Measurements from ENCODE around the gene LTB. TPM values are rescaled to one million over a fixed set of nuclear protein-coding genes. Genes with fewer than 3 reads are reported as not detected.
"Not testable (repeated sequence)": the region's sequence is repeated elsewhere in the genome, so short reads cannot be mapped to it uniquely, and the experiment has no call there.

LTB gene
- total and polyA plus RNA-seq, 7 experiments from 2014 or later: 370 to 2,371 (median 728) TPM

DNA sequence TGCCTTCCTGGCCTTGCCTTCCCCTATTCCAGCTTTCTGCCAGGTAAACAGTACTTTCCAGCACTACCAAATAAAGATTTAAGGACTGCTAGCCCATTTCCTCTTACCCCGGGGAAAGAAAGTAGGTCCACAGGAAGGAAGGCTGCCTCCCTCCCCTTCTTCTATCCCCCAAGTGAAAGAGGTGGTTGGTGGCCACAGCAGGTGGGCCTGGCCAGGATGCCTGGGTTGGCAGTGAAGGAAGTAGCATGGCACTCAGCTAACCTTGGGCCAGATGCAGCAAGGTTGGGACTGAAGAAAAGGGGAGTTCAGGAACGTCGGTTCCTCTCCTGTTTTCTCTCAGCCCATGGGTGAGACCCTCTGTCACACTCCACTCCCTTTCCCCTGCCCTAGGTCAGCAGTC lies 25.9 kb downstream of the LTB start:
- H3K36me3 Mint-ChIP-seq: peaks cover 5 to 37% (median 8%) of the 10 kb centered on the region in 5 donors
- ChIA-PET CTCF (interaction anchor here (0.7 to 13.5 kb wide), 3 partner anchors 24 to 41 kb away, joined by 3 to 298 read pairs (median 57); partner anchors contain the start of genes LST1, LTB, NCR3 and TNF), POLR2A (interaction anchor here (0.6 to 53.8 kb wide), 5 partner anchors 9 to 96 kb away, joined by 3 to 3078 read pairs (median 5); partner anchors contain the start of genes AIF1, BAG6, LST1 and LTA)
- peaks cover 0 to 2% (median 0%) of the 10 kb centered on the region in 5 donors for H3K27me3 Mint-ChIP-seq
- intact Hi-C loops (cut with micrococcal nuclease): no loop called here
- peaks cover 36 to 59% (median 52%) of the 10 kb centered on the region in 7 donors for H3K4me1 Mint-ChIP-seq
- no peak for DNase-seq
- H3K4me3 Mint-ChIP-seq: no peak overlapping the region
- no peak overlapping the region for H3K4me3 ChIP-seq (ENCODE audit: low read length)
- peaks cover 43 to 50% of the 10 kb centered on the region in 2 donors for H3K4me1 ChIP-seq (ENCODE audit: control insufficient read depth in 2 of 2, insufficient read depth in 2 of 2, low read length in 2 of 2)
- H3K9me3 Mint-ChIP-seq: no peaks in the 10 kb centered on the region
- H3K27ac Mint-ChIP-seq: peak overlapping the region in 2 of 9 donors; percentile 12 to 21
- no peak overlapping the region for H3K27ac ChIP-seq (ENCODE audit: low read depth, low read length)
- H3K27me3 ChIP-seq (ENCODE audit: control insufficient read depth in 2 of 2, insufficient read depth in 2 of 2, low read length in 2 of 2): no peaks in the 10 kb centered on the region
- ATAC-seq: no peak
- no peaks in the 10 kb centered on the region for H3K9me3 ChIP-seq (ENCODE audit: control insufficient read depth in 2 of 3, low read length in 3 of 3)
- no peaks in the 10 kb centered on the region for H3K36me3 ChIP-seq (ENCODE audit: control insufficient read depth in 2 of 3, insufficient read depth in 3 of 3, low read length in 3 of 3)

DNA sequence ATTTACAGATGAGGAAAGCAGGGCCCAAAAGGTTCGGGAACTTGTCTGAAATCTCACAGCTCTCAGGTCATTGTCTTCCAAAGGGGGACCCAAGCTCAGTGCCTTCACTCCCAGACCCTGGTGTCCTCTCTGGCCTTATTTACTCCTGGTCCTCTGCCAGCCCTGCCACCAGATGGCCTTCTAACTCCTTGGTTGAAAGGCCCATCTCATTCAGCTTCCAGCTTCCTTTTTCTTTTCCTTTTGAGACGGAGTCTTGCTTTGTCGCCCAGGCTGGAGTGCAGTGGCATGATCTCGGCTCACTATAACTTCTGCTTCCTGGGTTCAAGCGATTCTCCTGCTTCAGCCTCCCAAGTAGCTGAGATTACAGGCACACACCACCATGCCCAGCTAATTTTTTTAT lies 30.9 kb downstream of the LTB start:
- not testable (repeated sequence) for H3K27me3 ChIP-seq (ENCODE audit: control insufficient read depth in 2 of 2, insufficient read depth in 2 of 2, low read length in 2 of 2); H3K27me3 Mint-ChIP-seq; H3K27ac ChIP-seq (ENCODE audit: low read depth, low read length); H3K9me3 Mint-ChIP-seq; H3K9me3 ChIP-seq (ENCODE audit: control insufficient read depth in 2 of 3, low read length in 3 of 3); H3K36me3 Mint-ChIP-seq; H3K36me3 ChIP-seq (ENCODE audit: control insufficient read depth in 2 of 3, insufficient read depth in 3 of 3, low read length in 3 of 3); H3K4me3 ChIP-seq (ENCODE audit: low read length)
- Mint-ChIP-seq H3K4me1 (peaks cover 20 to 48% (median 45%) of the 10 kb centered on the region in 7 donors), H3K27ac (peak overlapping the region in 8 of 9 donors; percentile 36 to 86 (median 66)), H3K4me3 (peak overlapping the region in 3 of 10 donors; percentile 17 to 56 (median 44))
- CTCF ChIA-PET: interaction anchor here (0.6 to 13.5 kb wide), 19 partner anchors 9 to 279 kb away, joined by 3 to 501 read pairs (median 5); partner anchors contain the start of genes BAG6, DDX39B, LST1 and LTB
- H3K4me1 ChIP-seq (ENCODE audit: control insufficient read depth in 2 of 2, insufficient read depth in 2 of 2, low read length in 2 of 2): peaks cover 20 to 24% of the 10 kb centered on the region in 2 donors
- POLR2A ChIA-PET: interaction anchor here (1.2 to 53.8 kb wide), 7 partner anchors 8 to 279 kb away, joined by 5 to 3078 read pairs (median 7); partner anchors contain the start of genes ABHD16A, AIF1, BAG6 and DDX39B
- DNase-seq: peak in 8 of 9 donors; percentile 52 to 71 (median 60)
- ATAC-seq: peak; percentile 44
- intact Hi-C loops (cut with micrococcal nuclease): loop anchor here (1.0 kb wide), 3 partner anchors 21 to 47 kb away; partner anchors contain the start of gene LTA (in 1 of the 2)

- peaks cover 16 to 21% of the 10 kb centered on the region in 2 donors for H3K4me1 ChIP-seq (ENCODE audit: control insufficient read depth in 2 of 2, insufficient read depth in 2 of 2, low read length in 2 of 2)
- H3K4me3 ChIP-seq (ENCODE audit: low read length): no peak overlapping the region
- DNase-seq (no peak), ATAC-seq (no peak)
- no peaks in the 10 kb centered on the region for H3K9me3 ChIP-seq (ENCODE audit: control insufficient read depth in 2 of 3, low read length in 3 of 3)
- ChIA-PET CTCF (interaction anchor here (0.5 to 13.5 kb wide), 6 partner anchors 21 to 282 kb away, joined by 3 to 501 read pairs (median 6); partner anchors contain the start of genes LST1, LTB, NCR3 and TNF), POLR2A (interaction anchor here (0.8 to 53.8 kb wide), 6 partner anchors 9 to 278 kb away, joined by 3 to 3078 read pairs (median 3); partner anchors contain the start of genes AIF1, LST1, LTA and LTB)
- H3K36me3 ChIP-seq (ENCODE audit: control insufficient read depth in 2 of 3, insufficient read depth in 3 of 3, low read length in 3 of 3): no peaks in the 10 kb centered on the region
- H3K27me3 Mint-ChIP-seq: no peaks in the 10 kb centered on the region
- peak overlapping the region; percentile 89 for H3K27ac ChIP-seq (ENCODE audit: low read depth, low read length)
- peaks cover 0 to 1% (median 0%) of the 10 kb centered on the region in 11 donors for H3K9me3 Mint-ChIP-seq
- intact Hi-C loops (cut with micrococcal nuclease): loop anchor here in 1 of 2 donors (10.0 kb wide), 1 partner anchor 156 kb away; the partner anchor contains the start of genes ABHD16A and LY6G6F
- peak overlapping the region; percentile 25 to 97 (median 78) for H3K27ac Mint-ChIP-seq
- no peaks in the 10 kb centered on the region for H3K27me3 ChIP-seq (ENCODE audit: control insufficient read depth in 2 of 2, insufficient read depth in 2 of 2, low read length in 2 of 2)
- peak overlapping the region in 5 of 10 donors; percentile 19 to 95 (median 81) for H3K4me3 Mint-ChIP-seq
- H3K4me1 Mint-ChIP-seq: peaks cover 22 to 45% (median 39%) of the 10 kb centered on the region in 7 donors
- peaks cover 0 to 6% (median 0%) of the 10 kb centered on the region in 5 donors for H3K36me3 Mint-ChIP-seq
Measured at GRCh38 chr6:31548544-31548873, 33.7 kb downstream of the LTB start.

DNA sequence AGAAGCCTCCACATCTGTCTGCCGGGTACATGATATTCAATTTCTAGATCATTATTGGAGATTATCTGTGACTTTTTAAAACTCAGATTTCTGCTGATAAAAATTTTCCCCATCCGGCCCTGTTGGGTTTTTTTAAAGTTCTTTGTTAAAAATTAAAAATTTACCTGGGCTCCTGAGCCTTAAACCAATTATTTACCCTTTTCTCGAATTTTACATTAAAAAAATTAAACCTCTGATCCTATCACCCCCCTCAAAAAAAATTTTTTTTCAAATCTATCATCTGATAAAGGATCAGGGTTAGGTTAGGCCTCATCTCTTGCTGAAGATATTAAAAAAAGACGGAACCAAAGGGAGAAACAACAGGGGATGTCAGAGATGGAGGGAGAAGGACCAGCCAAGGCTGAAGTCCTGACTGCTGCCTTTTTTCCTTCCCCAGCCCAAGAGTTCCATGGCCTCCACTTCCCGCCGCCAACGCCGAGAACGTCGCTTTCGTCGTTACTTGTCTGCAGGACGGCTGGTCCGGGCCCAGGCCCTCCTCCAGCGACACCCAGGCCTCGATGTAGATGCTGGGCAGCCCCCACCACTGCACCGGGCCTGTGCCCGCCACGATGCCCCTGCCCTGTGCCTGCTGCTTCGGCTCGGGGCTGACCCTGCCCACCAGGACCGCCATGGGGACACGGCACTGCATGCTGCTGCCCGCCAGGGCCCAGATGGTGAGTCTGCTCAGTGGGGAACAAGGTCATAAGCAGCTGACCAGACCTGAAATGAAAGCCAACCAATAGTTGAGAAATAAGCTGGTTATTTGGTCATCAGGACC lies 34.3 kb downstream of the LTB start:
- POLR2A ChIA-PET: interaction anchor here (0.6 to 53.8 kb wide), 10 partner anchors 9 to 1424 kb away, joined by 3 to 3078 read pairs (median 4); partner anchors contain the start of genes AIF1, LSM2, LST1 and LTA
- ATAC-seq (no peak), DNase-seq (no peak)
- Histone ChIP-seq H3K4me1 (ENCODE audit: control insufficient read depth in 2 of 2, insufficient read depth in 2 of 2, low read length in 2 of 2) (peaks cover 16 to 25% of the 10 kb centered on the region in 2 donors), H3K36me3 (ENCODE audit: control insufficient read depth in 2 of 3, insufficient read depth in 3 of 3, low read length in 3 of 3) (no peaks in the 10 kb centered on the region), H3K27ac (ENCODE audit: low read depth, low read length) (peak overlapping the region; percentile 89), H3K9me3 (ENCODE audit: control insufficient read depth in 2 of 3, low read length in 3 of 3) (no peaks in the 10 kb centered on the region), H3K27me3 (ENCODE audit: control insufficient read depth in 2 of 2, insufficient read depth in 2 of 2, low read length in 2 of 2) (no peaks in the 10 kb centered on the region), H3K4me3 (ENCODE audit: low read length) (peak overlapping the region; percentile 68)
- H3K4me1 Mint-ChIP-seq: peaks cover 22 to 49% (median 43%) of the 10 kb centered on the region in 7 donors
- no peaks in the 10 kb centered on the region for H3K27me3 Mint-ChIP-seq
- peak overlapping the region; percentile 78 to 98 (median 95) for H3K27ac Mint-ChIP-seq
- peaks cover 0 to 5% (median 0%) of the 10 kb centered on the region in 5 donors for H3K36me3 Mint-ChIP-seq
- peaks cover 0 to 1% (median 0%) of the 10 kb centered on the region in 11 donors for H3K9me3 Mint-ChIP-seq
- H3K4me3 Mint-ChIP-seq: peak overlapping the region; percentile 81 to 97 (median 91)
- intact Hi-C loops (cut with micrococcal nuclease): loop anchor here (1.0 to 10.0 kb wide), 12 partner anchors 24 to 411 kb away; partner anchors contain the start of genes BAG6 (in 2 of the 2), PRRC2A (in 2 of the 2), ABHD16A (in 1 of the 2) and EHMT2 (in 1 of the 2)
- CTCF ChIA-PET: interaction anchor here (1.0 to 13.5 kb wide), 6 partner anchors 12 to 282 kb away, joined by 3 to 501 read pairs (median 6); partner anchors contain the start of genes LST1, LTB, NCR3 and TNF

DNA sequence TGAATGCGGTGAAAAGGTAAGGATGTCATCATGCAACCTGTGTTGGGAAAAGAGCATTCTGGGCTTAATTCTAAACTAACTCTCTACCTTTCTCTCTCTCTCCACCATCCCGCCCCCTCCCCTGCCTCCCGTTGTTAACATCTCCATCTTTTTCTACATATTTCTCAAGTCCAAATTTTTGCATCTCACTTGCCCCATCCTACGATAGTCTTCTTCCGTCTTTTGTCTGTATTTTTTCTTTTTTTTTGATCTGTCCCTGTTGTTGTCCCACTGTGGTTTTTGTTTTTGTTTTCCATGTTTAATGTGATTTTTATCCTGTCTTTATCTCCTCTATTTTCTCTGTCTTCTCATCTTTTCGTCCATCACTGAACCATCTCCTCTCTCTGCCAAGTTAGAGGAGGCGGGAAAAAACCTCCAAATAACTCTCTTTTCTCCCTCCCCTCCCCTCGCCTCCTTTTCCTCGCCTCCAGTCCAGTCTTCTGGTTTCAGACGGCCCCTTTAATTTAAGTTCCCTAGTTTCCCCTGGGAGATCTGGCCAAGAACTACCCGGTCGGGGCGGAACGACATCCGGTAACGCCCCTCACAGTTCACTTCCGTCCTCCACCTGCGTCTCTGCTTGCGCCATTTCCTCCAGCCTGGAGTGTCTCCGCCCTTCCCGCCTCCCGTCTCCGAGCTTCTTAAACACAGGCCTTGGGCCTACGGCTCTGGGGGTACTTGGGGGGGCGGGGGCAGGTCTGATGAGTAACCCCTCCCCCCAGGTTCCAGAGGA lies 35.1 kb downstream of the LTB start, which contains the start of gene NFKBIL1:
Gene NFKBIL1 (plus strand): TSS at position 651 of the 769 bp plus-strand sequence. CDS start 87 bp downstream, at position 738.
- H3K27ac Mint-ChIP-seq: peak within 1 kb of the TSS; percentile 78 to 98 (median 95)
- peaks cover 22 to 57% (median 48%) of the 10 kb centered on the region in 7 donors for H3K4me1 Mint-ChIP-seq
- Histone ChIP-seq H3K4me3 (ENCODE audit: low read length) (peak within 1 kb of the TSS; percentile 68), H3K36me3 (ENCODE audit: control insufficient read depth in 2 of 3, insufficient read depth in 3 of 3, low read length in 3 of 3) (no peaks in the 10 kb centered on the region), H3K9me3 (ENCODE audit: control insufficient read depth in 2 of 3, low read length in 3 of 3) (no peaks in the 10 kb centered on the region), H3K27me3 (ENCODE audit: control insufficient read depth in 2 of 2, insufficient read depth in 2 of 2, low read length in 2 of 2) (no peaks in the 10 kb centered on the region), H3K4me1 (ENCODE audit: control insufficient read depth in 2 of 2, insufficient read depth in 2 of 2, low read length in 2 of 2) (peaks cover 22 to 31% of the 10 kb centered on the region in 2 donors), H3K27ac (ENCODE audit: low read depth, low read length) (peak within 1 kb of the TSS; percentile 89)
- peak within 1 kb of the TSS; percentile 81 to 97 (median 91) for H3K4me3 Mint-ChIP-seq
- H3K9me3 Mint-ChIP-seq: peaks cover 0 to 1% (median 0%) of the 10 kb centered on the region in 11 donors
- H3K27me3 Mint-ChIP-seq: no peaks in the 10 kb centered on the region
- ATAC-seq: peak; percentile 91
- H3K36me3 Mint-ChIP-seq: peaks cover 0 to 3% (median 0%) of the 10 kb centered on the region in 5 donors
- ChIA-PET CTCF (interaction anchor here (0.7 to 13.5 kb wide), 5 partner anchors 13 to 286 kb away, joined by 3 to 501 read pairs (median 4); partner anchors contain the start of genes LST1, LTB, NCR3 and TNF), POLR2A (interaction anchor here (0.6 to 53.8 kb wide), 8 partner anchors 10 to 1425 kb away, joined by 3 to 3078 read pairs (median 5); partner anchors contain the start of genes AIF1, LSM2, LST1 and LTA)
- peak; percentile 53 to 90 (median 84) for DNase-seq
- intact Hi-C loops (cut with micrococcal nuclease): loop anchor here (1.0 to 10.0 kb wide), 16 partner anchors 25 to 412 kb away; partner anchors contain the start of genes BAG6 (in 2 of the 2), PRRC2A (in 2 of the 2), ABHD16A (in 1 of the 2) and EHMT2 (in 1 of the 2)
